ENCODE data around the gene KRT85. TPM values are rescaled to one million over a fixed set of nuclear protein-coding genes. Genes with fewer than 3 reads are reported as not detected.

The KRT85 gene
- total RNA-seq, 3 donors from 2014 or later: not detected

DNA sequence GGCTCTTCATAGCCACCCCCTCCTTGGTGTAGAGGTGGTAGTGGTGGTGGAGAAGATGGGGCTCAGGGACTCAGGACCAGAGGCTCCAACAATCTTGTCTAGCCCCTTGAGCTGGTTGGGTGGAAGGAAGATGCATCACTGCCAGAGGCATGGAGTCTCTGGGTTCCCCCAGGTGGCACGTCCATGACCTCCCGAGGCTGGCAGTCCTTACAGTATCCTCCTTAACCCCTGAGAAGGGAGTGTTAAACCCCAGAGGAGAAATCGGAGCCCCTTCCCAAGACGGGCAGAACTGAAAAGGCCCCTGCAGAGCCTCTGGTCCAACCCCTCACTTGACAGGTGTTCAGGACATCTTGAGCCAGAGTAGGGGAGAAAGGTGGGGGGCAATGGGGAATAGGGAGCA is 55.2 kb downstream of the KRT85 start:
- ATAC-seq (no peak), DNase-seq (no peak)
- peaks cover 4% of the 10 kb centered on the region for H3K4me1 Mint-ChIP-seq (ENCODE audit: low read depth)
- no peaks in the 10 kb centered on the region for H3K36me3 Mint-ChIP-seq (ENCODE audit: insufficient read depth)
- peaks cover 52% of the 10 kb centered on the region for H3K27me3 Mint-ChIP-seq (ENCODE audit: low read depth)
- no peak overlapping the region for H3K4me3 Mint-ChIP-seq
- no peaks in the 10 kb centered on the region for H3K9me3 Mint-ChIP-seq

DNA sequence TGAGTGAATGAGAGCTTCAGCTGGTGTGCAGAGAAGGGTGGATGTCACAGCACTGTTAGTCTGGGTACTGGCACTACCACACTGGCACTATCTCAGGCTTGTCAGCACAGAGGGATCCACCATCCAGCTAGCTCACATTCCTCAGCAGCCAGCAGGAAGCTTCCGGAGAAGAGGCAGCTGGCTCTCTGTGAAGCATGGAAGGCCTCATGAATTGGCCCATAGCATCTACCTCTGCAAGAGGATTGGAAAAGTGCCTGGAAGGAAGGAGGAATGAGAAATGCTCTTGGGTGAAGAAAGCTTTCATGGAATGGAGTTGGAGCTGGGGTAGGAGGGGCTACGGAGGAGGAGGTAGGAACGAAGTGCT is 56.0 kb downstream of the KRT85 start:
- Mint-ChIP-seq H3K27me3 (ENCODE audit: low read depth) (peaks cover 57% of the 10 kb centered on the region), H3K9me3 (no peaks in the 10 kb centered on the region), H3K36me3 (ENCODE audit: insufficient read depth) (no peaks in the 10 kb centered on the region), H3K4me3 (no peak overlapping the region), H3K4me1 (ENCODE audit: low read depth) (peaks cover 4% of the 10 kb centered on the region)
- ATAC-seq (no peak), DNase-seq (no peak)

DNA sequence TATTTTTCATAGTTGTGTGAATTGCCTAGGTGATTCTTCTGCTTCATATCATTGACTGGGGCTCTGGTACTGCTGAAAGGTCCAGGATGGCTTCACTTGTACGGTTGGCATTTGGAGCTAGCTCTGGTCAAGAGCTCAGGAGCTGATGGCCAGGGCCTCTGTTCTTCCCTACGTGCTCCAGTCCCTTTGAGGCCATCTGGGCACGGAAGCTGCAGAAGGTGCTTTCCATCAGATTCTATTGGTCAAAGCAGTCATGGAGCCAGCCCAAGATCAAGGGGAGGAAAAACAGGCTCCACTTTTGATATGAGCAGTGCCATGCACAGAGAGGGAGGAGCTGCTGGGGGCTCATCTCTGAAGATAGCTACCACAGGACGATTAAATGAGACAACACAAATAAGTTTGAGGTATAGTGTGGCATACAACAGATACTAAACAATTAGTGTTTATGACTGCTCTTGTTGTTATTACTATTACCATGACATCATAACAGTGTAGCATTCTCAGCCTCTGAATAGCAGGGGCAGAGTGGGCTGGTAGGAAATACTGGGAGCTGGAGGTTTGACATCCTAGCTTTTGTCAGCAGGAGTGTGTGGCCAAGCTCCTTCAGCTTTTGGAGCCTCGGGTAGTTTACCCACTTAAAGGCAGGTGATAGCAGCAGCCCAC is 56.5 kb downstream of the KRT85 start:
- DNase-seq (no peak), ATAC-seq (no peak)
- Mint-ChIP-seq H3K27me3 (ENCODE audit: low read depth) (peaks cover 57% of the 10 kb centered on the region), H3K4me3 (no peak overlapping the region), H3K36me3 (ENCODE audit: insufficient read depth) (no peaks in the 10 kb centered on the region), H3K4me1 (ENCODE audit: low read depth) (peaks cover 4% of the 10 kb centered on the region), H3K9me3 (no peaks in the 10 kb centered on the region)

Other genes with a start within 250 kb of the KRT85 start
- gene KRT80, start 175.5 kb downstream of the KRT85 start, total RNA-seq: under 1 TPM in 2 of 3 donors, not detected in 1; 0.05 to 0.08 TPM
- 1 to 10 TPM; 1.2 to 2.1 (median 1.5) TPM for gene KRT7, start 134.2 kb downstream of the KRT85 start, total RNA-seq
- gene KRT86, start 92.8 kb downstream of the KRT85 start, total RNA-seq: not detected
- under 1 TPM; 0.19 to 0.25 (median 0.24) TPM for gene KRT81, start 75.9 kb downstream of the KRT85 start, total RNA-seq
- gene KRT83, start 46.1 kb downstream of the KRT85 start, total RNA-seq: not detected
- gene KRT84, start 18.2 kb upstream of the KRT85 start, total RNA-seq: not detected
- not detected for gene KRT82, start 38.9 kb upstream of the KRT85 start, total RNA-seq
- not detected for gene KRT75, start 66.9 kb upstream of the KRT85 start, total RNA-seq
- gene KRT6B, start 84.7 kb upstream of the KRT85 start, total RNA-seq: not detected
- not detected for gene KRT6C, start 106.3 kb upstream of the KRT85 start, total RNA-seq
- gene KRT6A, start 125.8 kb upstream of the KRT85 start, total RNA-seq: not detected
- gene KRT5, start 152.9 kb upstream of the KRT85 start, total RNA-seq: not detected
- gene KRT71, start 185.7 kb upstream of the KRT85 start, total RNA-seq: not detected
- gene KRT74, start 206.4 kb upstream of the KRT85 start, total RNA-seq: not detected
- gene KRT72, start 234.0 kb upstream of the KRT85 start, total RNA-seq: under 1 TPM; 0.11 to 0.38 (median 0.20) TPM